Measurements from ENCODE around the gene ITFG1. TPM values are rescaled to one million over a fixed set of nuclear protein-coding genes. Genes with fewer than 3 reads are reported as not detected.

Gene ITFG1
- total RNA-seq, 1 experiment from 2014 or later = 38.2 TPM

GRCh38 chr16:47308601-47309000 is 152.3 kb downstream of the ITFG1 start:
- ChIA-PET POLR2A (no interaction called here), CTCF (no interaction called here)
- Histone ChIP-seq H3K36me3 (ENCODE audit: control insufficient read depth, insufficient read depth, low read length) (no peaks in the 10 kb centered on the region), H3K4me1 (no peaks in the 10 kb centered on the region), H3K27me3 (replicated peaks; ENCODE audit: control insufficient read depth, insufficient read depth, low read length) (no peaks in the 10 kb centered on the region), H3K4me3 (ENCODE audit: low read depth, low read length) (no peak overlapping the region), H3K9me3 (no peaks in the 10 kb centered on the region)
- H3K27ac Mint-ChIP-seq (ENCODE audit: unreplicated experiment) = no peak overlapping the region
- no peaks in the 10 kb centered on the region for H3K4me1 Mint-ChIP-seq (ENCODE audit: low read depth, unreplicated experiment)
- no peak for TF ChIP-seq CTCF (IDR thresholded peaks at IDR 0.05; ENCODE audit: insufficient read depth in 1 of 2, low read depth in 1 of 2, low read length in 1 of 2, severe bottlenecking in 1 of 2, unreplicated experiment in 1 of 2)
- H3K9me3 Mint-ChIP-seq (ENCODE audit: unreplicated experiment) = no peaks in the 10 kb centered on the region
- no peaks in the 10 kb centered on the region for H3K27me3 Mint-ChIP-seq (ENCODE audit: insufficient read depth, unreplicated experiment)
- intact Hi-C loops (cut with micrococcal nuclease; ENCODE audit: unreplicated experiment) = no loop called here
- H3K36me3 Mint-ChIP-seq (ENCODE audit: insufficient read depth, unreplicated experiment) = peaks cover 5% of the 10 kb centered on the region
- no TSS peak for BruUV-seq (replicated peaks)
- DNase-seq = no peak
- H3K4me3 Mint-ChIP-seq (ENCODE audit: unreplicated experiment) = no peak overlapping the region

GRCh38 chr16:47304563-47304962 is 156.3 kb downstream of the ITFG1 start:
- ChIA-PET POLR2A (no interaction called here), CTCF (no interaction called here)
- no peaks in the 10 kb centered on the region for H3K27me3 Mint-ChIP-seq (ENCODE audit: insufficient read depth, unreplicated experiment)
- H3K4me1 ChIP-seq = no peaks in the 10 kb centered on the region
- no peaks in the 10 kb centered on the region for H3K4me1 Mint-ChIP-seq (ENCODE audit: low read depth, unreplicated experiment)
- H3K36me3 ChIP-seq (ENCODE audit: control insufficient read depth, insufficient read depth, low read length) = no peaks in the 10 kb centered on the region
- no peaks in the 10 kb centered on the region for H3K27me3 ChIP-seq (replicated peaks; ENCODE audit: control insufficient read depth, insufficient read depth, low read length)
- TF ChIP-seq CTCF (IDR thresholded peaks at IDR 0.05; ENCODE audit: insufficient read depth in 1 of 2, low read depth in 1 of 2, low read length in 1 of 2, severe bottlenecking in 1 of 2, unreplicated experiment in 1 of 2) = no peak
- H3K36me3 Mint-ChIP-seq (ENCODE audit: insufficient read depth, unreplicated experiment) = no peaks in the 10 kb centered on the region
- BruUV-seq (replicated peaks) = no TSS peak
- DNase-seq = no peak
- no peaks in the 10 kb centered on the region for H3K9me3 ChIP-seq
- no peaks in the 10 kb centered on the region for H3K9me3 Mint-ChIP-seq (ENCODE audit: unreplicated experiment)
- H3K27ac Mint-ChIP-seq (ENCODE audit: unreplicated experiment) = no peak overlapping the region
- intact Hi-C loops (cut with micrococcal nuclease; ENCODE audit: unreplicated experiment) = no loop called here
- no peak overlapping the region for H3K4me3 ChIP-seq (ENCODE audit: low read depth, low read length)
- no peak overlapping the region for H3K4me3 Mint-ChIP-seq (ENCODE audit: unreplicated experiment)

GRCh38 chr16:47299587-47299986 is 161.3 kb downstream of the ITFG1 start:
- Histone ChIP-seq H3K9me3 (no peaks in the 10 kb centered on the region), H3K27me3 (replicated peaks; ENCODE audit: control insufficient read depth, insufficient read depth, low read length) (no peaks in the 10 kb centered on the region), H3K4me3 (ENCODE audit: low read depth, low read length) (no peak overlapping the region), H3K4me1 (no peaks in the 10 kb centered on the region), H3K36me3 (ENCODE audit: control insufficient read depth, insufficient read depth, low read length) (no peaks in the 10 kb centered on the region)
- no peak for DNase-seq
- H3K27ac Mint-ChIP-seq (ENCODE audit: unreplicated experiment) = no peak overlapping the region
- H3K36me3 Mint-ChIP-seq (ENCODE audit: insufficient read depth, unreplicated experiment) = no peaks in the 10 kb centered on the region
- CTCF ChIA-PET = no interaction called here
- POLR2A ChIA-PET = no interaction called here
- no TSS peak for BruUV-seq (replicated peaks)
- TF ChIP-seq CTCF (IDR thresholded peaks at IDR 0.05; ENCODE audit: insufficient read depth in 1 of 2, low read depth in 1 of 2, low read length in 1 of 2, severe bottlenecking in 1 of 2, unreplicated experiment in 1 of 2) = no peak
- no peaks in the 10 kb centered on the region for H3K27me3 Mint-ChIP-seq (ENCODE audit: insufficient read depth, unreplicated experiment)
- no peaks in the 10 kb centered on the region for H3K4me1 Mint-ChIP-seq (ENCODE audit: low read depth, unreplicated experiment)
- H3K4me3 Mint-ChIP-seq (ENCODE audit: unreplicated experiment) = no peak overlapping the region
- H3K9me3 Mint-ChIP-seq (ENCODE audit: unreplicated experiment) = no peaks in the 10 kb centered on the region
- intact Hi-C loops (cut with micrococcal nuclease; ENCODE audit: unreplicated experiment) = no loop called here
